Left ventricle myocardium inferior (tissue), 1 donor: ENCODE data around the gene KIAA0586. TPM values are rescaled to one million over a fixed set of nuclear protein-coding genes. Genes with fewer than 3 reads are reported as not detected.
"Not testable (repeated sequence)": the region's sequence is repeated elsewhere in the genome, so short reads cannot be mapped to it uniquely, and the experiment has no call there.

Experiments used
- DNase-seq: peaks from one replicate; pipeline ENCODE4 v3.0.0-alpha.2; 2020
- H3K27ac ChIP-seq: fragments of 200-600 bp; replicated peaks from 2 replicates; pipeline ENCODE4 v1.8.0; 2021
- H3K27me3 ChIP-seq: fragments of 200-600 bp; 2 replicates; pipeline ENCODE4 v1.8.0; 2021; ENCODE audit warnings: low read depth
- H3K36me3 ChIP-seq: fragments of 200-600 bp; 2 replicates; pipeline ENCODE4 v1.8.0; 2021
- H3K4me1 ChIP-seq: fragments of 200-600 bp; 2 replicates; pipeline ENCODE4 v1.8.0; 2021
- H3K4me3 ChIP-seq: fragments of 200-600 bp; 2 replicates; pipeline ENCODE4 v1.8.0; 2021; ENCODE audit warnings: mild to moderate bottlenecking, moderate library complexity
- H3K9me3 ChIP-seq: fragments of 200-600 bp; replicated peaks from 2 replicates; pipeline ENCODE4 v1.8.0; 2021
- intact Hi-C: fragments of 100-400 bp; cut with micrococcal nuclease; formaldehyde crosslinking; loops from one replicate; pipeline ENCODE4 v1.11.0; 2022
- total RNA-seq: library from RNA; stranded (reverse); fragmentation: NEBNext Ultra II Directional; extraction: Animal tissue kit (Norgen Biotek cat#: 25700); gene quantifications from one replicate; pipeline ENCODE4 v1.2.1, GENCODE V29; 2021
- TF ChIP-seq, protein P1 (sequence below): fragments of 200-600 bp; IDR thresholded peaks from 2 replicates; pipeline ENCODE4 v1.8.0; 2021; ENCODE audit warnings: antibody characterized with exemption, mild to moderate bottlenecking, borderline replicate concordance
- donor health status: DM: no; HTN: yes; CAD: no; lungs with severe emphysema.

Gene KIAA0586
- total RNA-seq, 1 donor from 2014 or later: 13.0 TPM

DNA sequence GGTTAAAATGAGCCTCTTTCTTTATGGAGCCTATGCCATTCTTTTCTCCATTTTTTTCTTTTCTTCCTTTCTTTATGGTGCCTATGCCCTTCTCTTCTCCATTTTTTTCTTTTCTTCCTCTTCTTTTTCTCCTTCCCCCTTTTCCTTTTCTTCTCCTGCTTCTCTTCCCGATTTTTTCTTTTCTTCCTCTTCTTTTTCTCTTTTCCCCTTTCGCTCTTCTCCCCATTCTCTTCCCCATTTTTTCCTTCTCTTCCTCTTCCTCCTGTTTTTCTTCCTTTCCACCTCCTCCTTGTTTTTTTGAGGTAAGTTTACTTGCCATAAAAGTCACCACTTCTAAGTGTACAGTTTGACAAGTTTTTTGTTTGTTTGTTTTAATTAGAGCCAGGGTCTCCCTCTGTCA lies 50.1 kb downstream of the KIAA0586 start:
- Histone ChIP-seq H3K4me1 (no peaks in the 10 kb centered on the region), H3K27ac (no peak overlapping the region), H3K27me3 (no peaks in the 10 kb centered on the region), H3K9me3 (no peaks in the 10 kb centered on the region), H3K4me3 (no peak overlapping the region), H3K36me3 (peaks cover 69% of the 10 kb centered on the region)
- TF ChIP-seq, protein P1, sequence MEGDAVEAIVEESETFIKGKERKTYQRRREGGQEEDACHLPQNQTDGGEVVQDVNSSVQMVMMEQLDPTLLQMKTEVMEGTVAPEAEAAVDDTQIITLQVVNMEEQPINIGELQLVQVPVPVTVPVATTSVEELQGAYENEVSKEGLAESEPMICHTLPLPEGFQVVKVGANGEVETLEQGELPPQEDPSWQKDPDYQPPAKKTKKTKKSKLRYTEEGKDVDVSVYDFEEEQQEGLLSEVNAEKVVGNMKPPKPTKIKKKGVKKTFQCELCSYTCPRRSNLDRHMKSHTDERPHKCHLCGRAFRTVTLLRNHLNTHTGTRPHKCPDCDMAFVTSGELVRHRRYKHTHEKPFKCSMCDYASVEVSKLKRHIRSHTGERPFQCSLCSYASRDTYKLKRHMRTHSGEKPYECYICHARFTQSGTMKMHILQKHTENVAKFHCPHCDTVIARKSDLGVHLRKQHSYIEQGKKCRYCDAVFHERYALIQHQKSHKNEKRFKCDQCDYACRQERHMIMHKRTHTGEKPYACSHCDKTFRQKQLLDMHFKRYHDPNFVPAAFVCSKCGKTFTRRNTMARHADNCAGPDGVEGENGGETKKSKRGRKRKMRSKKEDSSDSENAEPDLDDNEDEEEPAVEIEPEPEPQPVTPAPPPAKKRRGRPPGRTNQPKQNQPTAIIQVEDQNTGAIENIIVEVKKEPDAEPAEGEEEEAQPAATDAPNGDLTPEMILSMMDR: no peak
- no peak for DNase-seq
- intact Hi-C loops: no loop called here

DNA sequence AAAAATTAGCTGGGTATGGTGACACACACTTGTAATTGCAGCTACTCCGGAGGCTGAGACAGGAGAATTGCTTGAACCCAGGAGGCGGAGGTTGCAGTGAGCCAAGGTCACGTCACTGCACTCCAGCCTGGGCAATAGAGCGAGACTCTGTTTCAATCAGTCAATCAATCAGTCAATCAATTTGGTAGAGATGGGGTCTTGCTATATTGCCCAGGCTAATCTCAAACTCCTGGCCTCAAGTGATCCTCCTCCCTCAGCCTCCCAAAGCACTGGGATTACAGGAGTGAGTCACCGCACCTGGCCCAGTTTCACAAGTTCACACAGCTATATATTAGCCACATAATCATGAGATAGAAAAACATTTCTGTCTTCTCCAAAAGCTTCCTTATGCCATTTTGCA lies 50.8 kb downstream of the KIAA0586 start:
- H3K9me3 ChIP-seq, H3K4me1 ChIP-seq, DNase-seq, H3K27me3 ChIP-seq, intact Hi-C loops, H3K27ac ChIP-seq, H3K4me3 ChIP-seq: not testable (repeated sequence)
- peaks cover 76% of the 10 kb centered on the region for H3K36me3 ChIP-seq

DNA sequence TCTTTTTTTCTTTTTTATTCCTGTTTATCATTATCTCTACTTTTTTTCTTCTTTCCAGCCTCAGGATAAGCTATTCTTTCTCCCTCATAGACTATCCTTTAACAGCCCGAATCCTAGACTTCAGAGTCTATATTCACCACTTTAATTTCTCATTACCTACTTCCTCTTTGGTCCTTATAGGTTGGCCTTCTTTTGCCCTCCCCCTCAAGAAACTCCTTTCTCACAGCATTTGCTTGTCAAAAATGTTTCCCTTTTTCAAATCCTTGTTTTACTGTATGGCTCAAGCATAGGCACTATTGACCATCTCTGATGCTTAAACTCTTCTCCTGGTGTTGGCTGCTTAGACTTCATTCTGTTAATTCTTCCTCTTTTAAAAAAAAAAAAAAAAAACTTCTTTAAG lies 52.5 kb downstream of the KIAA0586 start:
- Histone ChIP-seq H3K4me1 (no peaks in the 10 kb centered on the region), H3K27ac (no peak overlapping the region), H3K27me3 (no peaks in the 10 kb centered on the region), H3K9me3 (no peaks in the 10 kb centered on the region), H3K4me3 (no peak overlapping the region), H3K36me3 (peaks cover 69% of the 10 kb centered on the region)
- no peak for DNase-seq
- intact Hi-C loops: no loop called here
- TF ChIP-seq, protein P1: no peak

DNA sequence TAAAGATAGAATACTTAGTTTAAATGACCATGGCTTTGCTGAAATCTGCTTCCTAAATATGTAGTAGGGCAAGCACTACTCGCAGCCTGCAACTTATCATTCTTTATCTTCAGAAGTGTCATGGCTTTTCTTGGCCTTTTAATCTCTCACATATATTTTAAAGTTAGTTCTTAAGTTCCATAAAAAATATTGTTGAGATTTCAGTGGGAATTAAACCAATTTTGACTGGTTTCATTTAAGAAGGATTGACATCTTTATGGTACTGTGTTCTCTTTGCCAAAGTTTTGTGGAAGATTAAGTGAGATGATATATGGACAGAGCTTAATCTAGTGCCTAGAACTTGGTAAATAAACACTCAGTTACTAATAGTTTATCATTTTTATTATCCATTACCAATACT lies 56.7 kb downstream of the KIAA0586 start:
- TF ChIP-seq, protein P1: no peak
- DNase-seq: no peak
- H3K9me3 ChIP-seq: no peaks in the 10 kb centered on the region
- no peaks in the 10 kb centered on the region for H3K27me3 ChIP-seq
- intact Hi-C loops: no loop called here
- H3K4me3 ChIP-seq: no peak overlapping the region
- no peaks in the 10 kb centered on the region for H3K4me1 ChIP-seq
- H3K27ac ChIP-seq: no peak overlapping the region
- H3K36me3 ChIP-seq: peaks cover 60% of the 10 kb centered on the region

DNA sequence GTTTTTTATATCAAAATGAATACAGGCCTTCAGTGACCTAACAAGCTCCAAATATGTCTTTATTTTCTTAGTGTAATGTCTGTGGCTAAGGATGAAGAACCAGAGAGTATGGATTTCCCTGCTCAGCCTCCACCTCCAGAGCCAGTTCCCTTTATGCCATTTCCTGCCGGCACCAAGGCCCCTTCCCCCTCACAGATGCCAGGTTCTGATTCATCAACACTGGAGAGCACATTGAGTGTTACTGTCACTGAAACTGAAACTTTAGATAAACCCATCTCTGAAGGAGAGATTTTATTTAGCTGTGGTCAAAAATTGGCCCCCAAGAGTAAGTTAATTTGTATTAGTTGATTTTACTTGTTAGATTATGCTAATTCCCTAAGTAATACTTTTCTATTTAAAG lies 61.0 kb downstream of the KIAA0586 start:
- Histone ChIP-seq H3K27ac (no peak overlapping the region), H3K4me1 (no peaks in the 10 kb centered on the region), H3K9me3 (no peaks in the 10 kb centered on the region), H3K36me3 (peaks cover 67% of the 10 kb centered on the region), H3K27me3 (no peaks in the 10 kb centered on the region), H3K4me3 (no peak overlapping the region)
- TF ChIP-seq, protein P1: no peak
- DNase-seq: no peak
- intact Hi-C loops: no loop called here

DNA sequence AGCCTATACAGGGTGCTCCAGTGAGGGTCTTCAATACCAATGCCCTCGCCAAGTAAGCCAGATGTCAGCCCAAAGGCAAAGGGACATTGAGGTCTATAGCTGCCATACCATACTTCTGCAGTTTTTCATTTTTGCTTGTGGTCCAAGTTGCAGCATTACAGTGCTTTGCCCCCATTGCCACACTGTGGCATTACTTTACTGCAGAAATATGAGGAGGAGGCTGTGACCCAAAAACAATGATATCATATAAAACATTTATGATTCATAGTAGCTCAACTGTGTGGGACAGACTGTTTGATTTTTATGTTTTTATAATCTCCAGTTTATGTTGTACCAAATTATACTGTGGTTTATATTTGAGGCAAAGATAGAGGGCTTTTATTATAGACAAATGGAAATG lies 64.1 kb downstream of the KIAA0586 start:
- TF ChIP-seq, protein P1: no peak
- peaks cover 85% of the 10 kb centered on the region for H3K36me3 ChIP-seq
- H3K4me1 ChIP-seq: no peaks in the 10 kb centered on the region
- intact Hi-C loops: no loop called here
- no peak for DNase-seq
- no peak overlapping the region for H3K27ac ChIP-seq
- no peak overlapping the region for H3K4me3 ChIP-seq
- H3K9me3 ChIP-seq: no peaks in the 10 kb centered on the region
- no peaks in the 10 kb centered on the region for H3K27me3 ChIP-seq
